DND-41 (cell line): ENCODE results near the gene HMCN2.

Experiments
- ATAC-seq: fragments of 200-7000 bp; cut with Tn5 transposase; 3 replicates; pipeline ENCODE4 v1.9.1; 2021; ENCODE audit warnings: low read depth; ENCODE audit not compliant: insufficient read depth
- DNase-seq: peaks from one replicate; pipeline ENCODE4 v3.0.0-alpha.2; 2020
- H2AFZ ChIP-seq: 2 replicates; pipeline ENCODE4 v1.6.0; 2012; ENCODE audit warnings: low read depth, low read length
- H3K27ac ChIP-seq: 2 replicates; pipeline ENCODE4 v1.5.1; 2012; ENCODE audit warnings: low read length, inconsistent platforms
- H3K27me3 ChIP-seq: fragments of 200-600 bp; sonication (generic); 2 replicates; pipeline ENCODE4 v1.6.0; 2012; ENCODE audit warnings: low read length, mild to moderate bottlenecking, inconsistent platforms; ENCODE audit not compliant: insufficient read depth, poor library complexity
- H3K36me3 ChIP-seq: 2 replicates; pipeline ENCODE4 v1.5.1; 2012; ENCODE audit warnings: low read length, inconsistent platforms; ENCODE audit not compliant: insufficient read depth
- H3K4me1 ChIP-seq: 2 replicates; pipeline ENCODE4 v1.5.1; 2012; ENCODE audit warnings: mild to moderate bottlenecking, low read length; ENCODE audit not compliant: insufficient read depth
- H3K4me2 ChIP-seq: 2 replicates; pipeline ENCODE4 v1.6.0; 2012; ENCODE audit warnings: mild to moderate bottlenecking, moderate library complexity, low read length, inconsistent platforms; ENCODE audit not compliant: insufficient read depth
- H3K4me3 ChIP-seq, 2 experiments: fragments of 200-600 bp in 1 of 2; shearing (Covaris generic) in 1 of 2; 2 replicates each; pipeline ENCODE4 v1.5.1; 2012 to 2016; ENCODE audit warnings: inconsistent platforms in 2 of 2, low read length in 2 of 2, mild to moderate bottlenecking in 2 of 2, low read depth in 1 of 2, moderate library complexity in 1 of 2
- H3K79me2 ChIP-seq: 2 replicates; pipeline ENCODE4 v1.6.0; 2012; ENCODE audit warnings: low read length, inconsistent platforms; ENCODE audit not compliant: insufficient read depth
- H3K9ac ChIP-seq: 2 replicates; pipeline ENCODE4 v1.6.0; 2012; ENCODE audit warnings: low read depth, mild to moderate bottlenecking, inconsistent platforms, low read length, moderate library complexity
- H3K9me3 ChIP-seq: 2 replicates; pipeline ENCODE4 v1.5.1; 2012; ENCODE audit warnings: low read length, moderate library complexity, mild to moderate bottlenecking, inconsistent platforms; ENCODE audit not compliant: insufficient read depth, severe bottlenecking
- H4K20me1 ChIP-seq: 2 replicates; pipeline ENCODE4 v1.6.0; 2012; ENCODE audit warnings: low read length; ENCODE audit not compliant: insufficient read depth
- EZH2 ChIP-seq: IDR thresholded peaks from 3 replicates; pipeline ENCODE4 v1.6.1; 2012; ENCODE audit warnings: borderline replicate concordance, low read depth, mild to moderate bottlenecking, moderate library complexity, low read length, inconsistent platforms; ENCODE audit not compliant: severe bottlenecking
- TF ChIP-seq, protein P1 (sequence below): IDR thresholded peaks from 2 replicates; pipeline ENCODE4 v1.5.1; 2012; ENCODE audit warnings: borderline replicate concordance, low read length, moderate library complexity, mild to moderate bottlenecking; ENCODE audit not compliant: poor library complexity, severe bottlenecking; ENCODE audit errors: extremely low read depth

The HMCN2 gene

GRCh38 chr9:130290291-130291181 is 25.0 kb downstream of the HMCN2 start:
- no peak overlapping the region for H3K4me3 ChIP-seq
- H3K27me3 ChIP-seq, result no peaks in the 10 kb centered on the region

DNA sequence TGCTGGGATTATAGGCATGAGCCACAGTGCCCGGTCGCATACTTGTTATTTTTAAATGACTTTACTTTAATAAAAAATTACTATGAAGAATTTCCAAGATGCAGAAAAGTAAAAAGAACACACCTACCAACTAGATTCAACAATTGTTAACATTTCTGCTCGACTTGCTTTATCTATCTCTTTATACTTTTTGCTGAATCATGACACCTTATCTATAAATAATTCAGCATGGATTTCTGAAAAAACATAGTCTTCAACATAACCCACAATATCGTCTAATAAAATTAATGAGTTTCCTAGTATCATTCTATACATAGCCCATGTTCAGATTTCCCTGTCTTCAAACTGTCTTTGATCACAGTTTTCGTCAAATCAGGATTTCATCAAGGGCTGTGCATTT is 25.9 kb downstream of the HMCN2 start:
- Histone ChIP-seq H3K79me2 (no peaks in the 10 kb centered on the region), H3K36me3 (no peaks in the 10 kb centered on the region), H3K4me1 (no peaks in the 10 kb centered on the region), H4K20me1 (no peaks in the 10 kb centered on the region; the same call in 1 of the 2 replicates), H3K9me3 (no peaks in the 10 kb centered on the region), H3K27me3 (no peaks in the 10 kb centered on the region), H3K4me3 (no peak overlapping the region), H2AFZ (no peak overlapping the region), H3K9ac (no peak overlapping the region), H3K27ac (no peak overlapping the region), H3K4me2 (no peak overlapping the region)
- TF ChIP-seq, protein P1, sequence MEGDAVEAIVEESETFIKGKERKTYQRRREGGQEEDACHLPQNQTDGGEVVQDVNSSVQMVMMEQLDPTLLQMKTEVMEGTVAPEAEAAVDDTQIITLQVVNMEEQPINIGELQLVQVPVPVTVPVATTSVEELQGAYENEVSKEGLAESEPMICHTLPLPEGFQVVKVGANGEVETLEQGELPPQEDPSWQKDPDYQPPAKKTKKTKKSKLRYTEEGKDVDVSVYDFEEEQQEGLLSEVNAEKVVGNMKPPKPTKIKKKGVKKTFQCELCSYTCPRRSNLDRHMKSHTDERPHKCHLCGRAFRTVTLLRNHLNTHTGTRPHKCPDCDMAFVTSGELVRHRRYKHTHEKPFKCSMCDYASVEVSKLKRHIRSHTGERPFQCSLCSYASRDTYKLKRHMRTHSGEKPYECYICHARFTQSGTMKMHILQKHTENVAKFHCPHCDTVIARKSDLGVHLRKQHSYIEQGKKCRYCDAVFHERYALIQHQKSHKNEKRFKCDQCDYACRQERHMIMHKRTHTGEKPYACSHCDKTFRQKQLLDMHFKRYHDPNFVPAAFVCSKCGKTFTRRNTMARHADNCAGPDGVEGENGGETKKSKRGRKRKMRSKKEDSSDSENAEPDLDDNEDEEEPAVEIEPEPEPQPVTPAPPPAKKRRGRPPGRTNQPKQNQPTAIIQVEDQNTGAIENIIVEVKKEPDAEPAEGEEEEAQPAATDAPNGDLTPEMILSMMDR, result no peak
- TF ChIP-seq EZH2, result no peak
- no peak for ATAC-seq
- DNase-seq, result no peak

More at GRCh38 chr9:130290291-130291181, 25.0 kb downstream of the HMCN2 start:
- Histone ChIP-seq H3K4me2 (no peak overlapping the region), H2AFZ (no peak overlapping the region), H3K36me3 (no peaks in the 10 kb centered on the region), H3K9ac (no peak overlapping the region), H3K27ac (no peak overlapping the region), H4K20me1 (no peaks in the 10 kb centered on the region), H3K79me2 (no peaks in the 10 kb centered on the region), H3K4me1 (no peaks in the 10 kb centered on the region), H3K9me3 (no peaks in the 10 kb centered on the region)
- ATAC-seq, result no peak
- DNase-seq, result no peak
- TF ChIP-seq, protein P1, result no peak
- TF ChIP-seq EZH2, result no peak

GRCh38 chr9:130292106-130292505 is 26.5 kb downstream of the HMCN2 start:
- Histone ChIP-seq H3K9me3 (no peaks in the 10 kb centered on the region), H3K9ac (no peak overlapping the region), H3K4me2 (no peak overlapping the region), H3K4me1 (no peaks in the 10 kb centered on the region), H3K4me3 (no peak overlapping the region), H3K27me3 (no peaks in the 10 kb centered on the region), H3K36me3 (no peaks in the 10 kb centered on the region), H3K79me2 (no peaks in the 10 kb centered on the region), H3K27ac (no peak overlapping the region), H4K20me1 (no peaks in the 10 kb centered on the region; the same call in 1 of the 2 replicates), H2AFZ (no peak overlapping the region)
- no peak for TF ChIP-seq EZH2
- TF ChIP-seq, protein P1, result no peak
- ATAC-seq, result no peak
- no peak for DNase-seq
